DMS153 treated with DMSO at 0.1 percent for 48 hours (cell line): ENCODE results near the gene TANC1.

Source experiments
- DNase-seq: peaks from one replicate; lab custom pipeline; 2025; ENCODE audit not compliant: unreplicated experiment; lab: John Stamatoyannopoulos, UW

Gene TANC1

DNA sequence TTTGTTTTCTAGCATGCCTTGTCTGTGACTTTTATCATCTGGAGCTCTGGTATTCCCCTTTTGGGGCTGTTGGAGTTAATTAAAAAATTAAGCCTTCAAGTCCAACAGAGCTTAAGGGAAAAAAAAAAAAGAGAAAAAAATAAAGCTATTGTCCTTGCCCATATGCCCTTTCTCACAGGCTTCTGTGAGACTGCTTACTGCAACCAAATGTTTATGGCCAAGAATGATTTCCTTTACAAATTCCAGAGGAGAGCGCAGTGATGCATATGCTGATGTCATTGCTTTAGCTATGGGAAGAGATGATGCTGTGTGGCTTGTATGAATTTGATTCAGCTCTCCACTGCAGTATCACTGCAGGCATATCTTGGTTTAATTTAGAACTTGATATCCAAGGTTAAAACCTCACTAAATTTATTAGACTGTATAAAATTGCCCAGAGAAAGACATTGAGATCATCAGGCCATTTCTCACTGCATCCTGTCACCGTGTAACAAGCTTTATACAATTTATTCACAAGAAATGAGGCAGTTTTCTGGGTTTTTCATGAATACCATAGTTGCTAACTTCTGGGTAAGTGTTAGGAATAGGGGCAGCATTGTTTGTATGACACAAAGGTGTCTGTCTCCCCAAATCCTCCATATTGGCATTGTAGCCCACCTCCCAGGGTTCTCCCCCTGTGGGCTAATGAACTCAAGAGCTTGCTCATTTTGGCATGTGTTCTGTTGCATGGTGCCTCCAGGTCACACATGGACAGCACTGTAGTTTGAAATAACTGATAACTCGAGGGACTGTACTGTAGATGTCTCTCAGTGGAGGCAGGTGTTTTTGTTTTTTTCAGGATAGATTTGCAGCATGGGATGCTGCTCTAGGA lies 85.0 kb downstream of the TANC1 start:
- DNase-seq = no peak

GRCh38 chr2:159054032-159054334 lies 85.5 kb downstream of the TANC1 start:
- DNase-seq = no peak

- DNase-seq = no peak
These were observed 86.5 kb downstream of the TANC1 start for GRCh38 chr2:159054985-159055384.

- DNase-seq = no peak
These were observed 92.1 kb downstream of the TANC1 start for GRCh38 chr2:159060518-159060917.

DNA sequence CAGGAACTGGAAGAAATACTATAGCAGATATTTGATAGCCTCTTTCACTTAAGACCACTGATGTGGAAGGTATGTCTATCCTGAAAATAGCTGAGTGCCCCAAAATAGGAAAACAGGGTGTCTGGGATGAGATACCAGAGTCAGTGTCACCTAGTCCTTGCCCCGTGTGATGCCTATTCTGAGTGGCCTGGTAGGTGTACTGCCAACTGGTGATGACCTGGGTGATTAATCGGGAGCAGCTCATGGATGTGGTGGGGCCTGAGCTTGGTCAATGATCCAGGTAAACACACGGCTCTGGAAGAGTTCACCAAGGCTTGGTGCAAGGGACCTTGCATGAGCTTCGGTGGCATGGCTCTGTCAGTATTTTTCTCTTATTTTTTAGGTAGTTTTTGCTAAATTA lies 95.2 kb downstream of the TANC1 start:
- DNase-seq = no peak

DNA sequence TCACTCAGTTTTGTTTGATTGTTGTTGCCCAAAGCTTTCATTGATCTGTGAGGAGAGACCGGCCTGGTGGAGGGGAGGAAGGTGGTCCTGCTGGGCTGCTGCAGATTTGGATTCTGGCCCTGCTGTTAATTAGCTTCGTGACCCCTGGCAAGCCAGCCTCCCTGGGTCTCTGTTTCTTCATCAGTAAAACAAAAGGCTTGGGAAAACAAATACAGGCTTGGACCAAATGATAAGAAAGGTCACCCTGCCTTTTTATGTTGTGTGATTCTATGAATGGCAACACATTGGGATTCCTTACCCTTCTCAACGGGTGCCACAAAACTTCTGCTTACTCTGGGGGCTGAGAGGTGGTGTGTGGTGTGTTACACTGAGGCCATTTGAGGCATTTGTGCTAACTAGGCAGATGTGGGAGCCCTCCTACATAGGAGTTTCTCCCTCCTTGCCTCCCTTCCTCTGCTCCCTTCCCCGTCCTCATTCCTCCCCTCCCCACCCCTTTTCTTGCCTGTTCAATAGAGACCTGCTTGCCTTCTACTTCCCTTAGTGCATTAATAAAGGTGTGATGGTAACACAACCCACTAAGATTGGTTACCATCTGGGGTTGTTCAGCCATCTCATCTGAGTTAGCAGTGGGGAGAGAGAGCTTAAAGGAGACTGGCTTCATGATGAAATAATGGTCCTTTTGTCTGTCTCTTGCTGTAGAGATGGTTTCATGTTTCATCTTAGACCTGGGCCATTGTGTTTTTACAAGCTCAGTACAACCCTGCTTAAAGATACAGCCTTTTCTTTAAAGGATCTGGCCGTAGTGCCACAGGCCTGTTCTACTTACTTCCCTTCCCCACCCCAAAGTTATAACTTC lies 96.2 kb downstream of the TANC1 start:
- DNase-seq = no peak

- DNase-seq = no peak
These were observed 96.9 kb downstream of the TANC1 start for GRCh38 chr2:159065313-159065712.

GRCh38 chr2:159065891-159066290 lies 97.5 kb downstream of the TANC1 start:
- no peak for DNase-seq

- no peak for DNase-seq
These were observed 98.2 kb downstream of the TANC1 start for GRCh38 chr2:159066541-159067156.

- DNase-seq = no peak
These were observed 99.5 kb downstream of the TANC1 start for GRCh38 chr2:159067971-159068370.

- DNase-seq = no peak
These were observed 100.8 kb downstream of the TANC1 start for GRCh38 chr2:159069229-159069628.

- DNase-seq = no peak
These were observed 101.8 kb downstream of the TANC1 start for GRCh38 chr2:159070235-159070634.

DNA sequence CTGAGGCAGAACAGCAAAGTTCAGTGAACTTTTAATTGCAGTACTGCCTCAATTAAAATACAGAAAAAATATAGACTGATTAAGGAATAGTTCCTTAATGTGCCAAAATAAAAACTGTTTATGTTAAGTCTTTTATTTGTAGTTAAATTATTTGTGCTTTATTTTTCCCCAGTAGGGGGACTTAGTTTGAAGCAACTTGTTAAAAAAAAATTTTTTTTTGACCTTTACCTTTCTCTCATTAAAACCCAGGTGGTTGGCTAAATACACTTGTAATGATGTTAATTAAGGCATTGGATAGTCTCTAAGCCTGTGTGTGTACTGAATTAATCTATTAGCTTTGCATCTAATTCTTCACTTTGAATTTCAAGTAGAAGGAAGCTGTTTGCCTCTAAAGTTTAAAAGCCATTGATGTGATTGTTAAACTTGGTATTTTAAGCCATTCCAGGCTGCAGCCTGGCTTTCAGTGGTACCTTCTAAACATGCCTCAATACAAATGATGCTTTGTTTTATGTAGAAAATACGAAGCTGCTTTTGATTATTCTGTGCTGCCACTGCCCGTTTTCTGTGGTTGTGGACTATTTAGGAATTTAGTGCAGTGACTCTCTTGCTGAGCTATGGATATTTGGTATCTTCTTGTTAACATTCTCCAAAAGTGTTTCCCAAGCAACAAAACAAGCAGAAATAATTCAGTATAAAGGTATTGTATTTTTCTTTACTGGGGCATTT lies 102.9 kb downstream of the TANC1 start:
- no peak for DNase-seq

GRCh38 chr2:159072795-159073194 lies 104.4 kb downstream of the TANC1 start:
- no peak for DNase-seq

- no peak for DNase-seq
These were observed 104.8 kb downstream of the TANC1 start for GRCh38 chr2:159073256-159073655.

DNA sequence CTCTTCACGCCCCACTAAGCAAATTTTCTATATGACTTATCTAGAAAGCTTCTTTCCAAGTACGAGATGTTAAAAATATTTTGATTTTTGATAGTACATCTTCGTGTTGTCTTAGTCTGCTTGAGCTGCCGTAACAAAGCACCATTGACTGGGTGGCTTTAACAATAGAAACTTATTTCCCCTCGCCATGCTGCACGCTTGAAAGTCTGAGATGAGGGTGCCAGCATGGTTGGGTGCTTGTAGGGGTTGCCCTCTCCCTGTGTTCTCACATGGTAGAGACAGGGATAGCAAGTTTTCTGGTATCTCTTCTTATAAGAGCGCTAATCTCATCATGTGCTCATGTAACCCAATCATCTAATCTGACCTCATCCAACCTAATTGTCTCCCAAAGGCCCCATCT lies 106.2 kb downstream of the TANC1 start:
- DNase-seq = no peak

DNA sequence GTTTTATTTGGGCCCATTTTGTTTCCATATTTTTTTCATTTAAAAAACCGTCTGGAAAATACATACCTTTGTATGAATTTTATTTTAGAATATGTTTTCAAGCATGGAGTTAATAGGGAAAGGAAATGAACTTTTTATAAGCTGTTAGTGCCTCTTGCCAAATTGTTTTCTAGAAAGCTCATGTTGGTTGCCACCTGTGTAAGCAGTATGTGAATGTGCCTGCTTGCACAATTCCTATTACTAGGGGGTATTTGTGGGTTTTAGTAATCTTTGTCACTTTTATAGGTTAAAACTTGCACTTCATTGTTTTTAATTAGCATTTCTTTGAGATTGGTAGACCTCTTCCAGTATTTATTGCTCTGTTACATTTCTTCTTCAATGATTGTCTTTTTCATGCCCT lies 107.3 kb downstream of the TANC1 start:
- no peak for DNase-seq

DNA sequence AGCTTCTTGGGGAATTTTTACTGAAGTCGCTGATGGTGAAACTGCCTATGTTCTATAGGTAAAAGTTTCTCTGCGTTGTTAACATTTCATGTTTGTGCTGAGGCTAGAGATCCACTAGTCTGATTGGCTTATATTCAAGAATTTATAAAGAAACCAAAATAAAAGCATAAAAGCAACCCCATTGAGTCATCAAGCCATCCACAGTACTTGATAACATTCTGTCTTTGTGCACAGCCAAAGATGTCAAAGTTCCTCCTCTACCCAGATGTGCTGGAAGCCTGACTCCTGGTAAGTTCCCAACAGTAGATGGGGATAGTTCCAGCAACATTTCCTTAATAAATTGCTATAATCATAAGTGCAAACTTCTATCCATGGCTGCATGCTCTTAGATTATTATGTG lies 107.8 kb downstream of the TANC1 start:
- no peak for DNase-seq

- DNase-seq = no peak
These were observed 109.4 kb downstream of the TANC1 start for GRCh38 chr2:159077869-159078268.

DNA sequence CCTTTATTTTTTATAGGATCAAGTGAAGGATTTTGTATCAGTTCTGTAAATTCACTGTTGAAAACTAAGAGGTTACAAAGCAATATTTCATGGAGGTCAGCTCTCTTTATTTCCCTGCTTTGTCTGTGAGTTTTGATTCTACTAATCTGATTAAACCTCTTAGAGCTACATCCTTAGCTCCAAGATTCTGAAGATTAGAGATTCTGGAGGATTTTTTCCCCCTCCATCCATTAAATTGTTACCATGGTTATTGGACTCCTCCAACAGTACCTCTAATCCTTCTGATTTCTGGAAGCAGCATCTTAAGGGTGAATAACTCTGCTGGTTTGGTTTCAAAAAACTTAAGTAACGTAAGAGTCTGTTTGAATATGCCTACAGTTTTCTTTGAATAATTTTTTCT lies 110.0 kb downstream of the TANC1 start:
- no peak for DNase-seq

DNA sequence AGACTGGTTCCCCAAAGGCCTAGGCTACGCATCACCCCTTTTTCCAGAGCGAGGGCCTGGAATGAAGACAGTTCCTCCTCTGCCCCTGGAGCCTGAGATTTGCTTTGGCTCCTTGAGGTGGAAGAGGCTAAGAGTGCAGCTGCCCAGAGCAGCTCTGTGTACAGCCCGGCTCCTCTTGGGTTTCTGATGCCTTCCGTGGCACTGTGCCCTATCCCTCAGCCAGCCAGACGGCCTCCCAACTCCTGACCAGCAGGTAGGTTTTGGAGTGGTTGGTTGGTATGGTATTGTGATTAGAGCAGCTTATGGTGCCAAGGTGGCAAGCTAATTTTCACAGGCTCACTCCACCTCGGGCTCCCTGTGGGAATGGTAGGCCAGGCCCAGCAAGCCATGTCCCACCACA lies 112.2 kb downstream of the TANC1 start:
- no peak for DNase-seq
